Measurements from ENCODE around the gene CNTN5. TPM values are rescaled to one million over a fixed set of nuclear protein-coding genes. Genes with fewer than 3 reads are reported as not detected.

CNTN5 gene
- total RNA-seq, 4 donors from 2014 or later = not detected

DNA sequence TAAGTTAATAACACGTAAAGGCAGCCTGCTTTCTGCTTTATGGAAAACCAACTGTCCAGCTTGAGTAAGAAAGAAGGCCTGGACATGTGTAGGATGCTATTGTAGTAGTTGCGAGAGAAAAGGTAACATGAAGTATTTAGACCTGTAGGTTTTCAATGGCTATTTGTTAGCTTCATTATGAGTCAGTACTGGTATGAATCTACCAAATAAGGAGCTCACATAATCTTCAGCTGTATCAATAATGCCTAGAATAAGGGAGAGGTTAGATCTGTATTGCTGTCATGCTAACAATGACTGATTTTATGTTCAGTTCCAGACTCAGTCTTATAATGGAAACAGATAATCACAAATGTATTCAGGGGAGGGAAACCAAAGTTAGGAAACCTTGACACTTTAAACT is 550.3 kb downstream of the CNTN5 start:
- no peak for TF ChIP-seq EP300 (IDR thresholded peaks at IDR 0.05)
- WGBS = 44% methylated on average over 2 of the region's 2 CpGs
- no peak overlapping the region for H3K4me3 ChIP-seq
- no peak overlapping the region for H3K27ac ChIP-seq
- H3K36me3 ChIP-seq = no peaks in the 10 kb centered on the region
- H3K27me3 ChIP-seq = no peaks in the 10 kb centered on the region
- DNase-seq (ENCODE audit: low spot score in 2 of 2) = no peak
- no peaks in the 10 kb centered on the region for H3K9me3 ChIP-seq
- no peaks in the 10 kb centered on the region for H3K4me1 ChIP-seq

- TF ChIP-seq POLR2A (IDR thresholded peaks at IDR 0.05) = no peak
- no peak for TF ChIP-seq POLR2AphosphoS5 (IDR thresholded peaks at IDR 0.05)
- TF ChIP-seq EP300 (IDR thresholded peaks at IDR 0.05) = no peak
- TF ChIP-seq, protein P1, sequence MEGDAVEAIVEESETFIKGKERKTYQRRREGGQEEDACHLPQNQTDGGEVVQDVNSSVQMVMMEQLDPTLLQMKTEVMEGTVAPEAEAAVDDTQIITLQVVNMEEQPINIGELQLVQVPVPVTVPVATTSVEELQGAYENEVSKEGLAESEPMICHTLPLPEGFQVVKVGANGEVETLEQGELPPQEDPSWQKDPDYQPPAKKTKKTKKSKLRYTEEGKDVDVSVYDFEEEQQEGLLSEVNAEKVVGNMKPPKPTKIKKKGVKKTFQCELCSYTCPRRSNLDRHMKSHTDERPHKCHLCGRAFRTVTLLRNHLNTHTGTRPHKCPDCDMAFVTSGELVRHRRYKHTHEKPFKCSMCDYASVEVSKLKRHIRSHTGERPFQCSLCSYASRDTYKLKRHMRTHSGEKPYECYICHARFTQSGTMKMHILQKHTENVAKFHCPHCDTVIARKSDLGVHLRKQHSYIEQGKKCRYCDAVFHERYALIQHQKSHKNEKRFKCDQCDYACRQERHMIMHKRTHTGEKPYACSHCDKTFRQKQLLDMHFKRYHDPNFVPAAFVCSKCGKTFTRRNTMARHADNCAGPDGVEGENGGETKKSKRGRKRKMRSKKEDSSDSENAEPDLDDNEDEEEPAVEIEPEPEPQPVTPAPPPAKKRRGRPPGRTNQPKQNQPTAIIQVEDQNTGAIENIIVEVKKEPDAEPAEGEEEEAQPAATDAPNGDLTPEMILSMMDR (IDR thresholded peaks at IDR 0.05) = no peak
- H3K4me1 ChIP-seq = no peaks in the 10 kb centered on the region
- H3K27ac ChIP-seq = no peak overlapping the region
- H3K36me3 ChIP-seq = no peaks in the 10 kb centered on the region
- no peak overlapping the region for H3K4me3 ChIP-seq
- DNase-seq (ENCODE audit: low spot score in 2 of 2) = no peak
- no peaks in the 10 kb centered on the region for H3K27me3 ChIP-seq
- H3K9me3 ChIP-seq = no peaks in the 10 kb centered on the region
Measured at GRCh38 chr11:99584830-99585229, 564.1 kb downstream of the CNTN5 start.

GRCh38 chr11:99585606-99586005 is 564.9 kb downstream of the CNTN5 start:
- no peaks in the 10 kb centered on the region for H3K27me3 ChIP-seq
- H3K9me3 ChIP-seq = no peaks in the 10 kb centered on the region
- 41% methylated on average over 4 of the region's 4 CpGs for WGBS
- H3K4me1 ChIP-seq = no peaks in the 10 kb centered on the region
- no peak overlapping the region for H3K27ac ChIP-seq
- no peak for DNase-seq (ENCODE audit: low spot score in 2 of 2)
- H3K4me3 ChIP-seq = no peak overlapping the region
- TF ChIP-seq POLR2A (IDR thresholded peaks at IDR 0.05) = no peak
- H3K36me3 ChIP-seq = no peaks in the 10 kb centered on the region

GRCh38 chr11:99589771-99590170 is 569.0 kb downstream of the CNTN5 start:
- Histone ChIP-seq H3K36me3 (no peaks in the 10 kb centered on the region), H3K4me3 (no peak overlapping the region), H3K27ac (no peak overlapping the region), H3K27me3 (no peaks in the 10 kb centered on the region), H3K9me3 (no peaks in the 10 kb centered on the region), H3K4me1 (no peaks in the 10 kb centered on the region)
- WGBS = 76% methylated on average over 2 of the region's 2 CpGs
- no peak for DNase-seq (ENCODE audit: low spot score in 2 of 2)
- TF ChIP-seq, protein P1 (IDR thresholded peaks at IDR 0.05) = no peak
- TF ChIP-seq POLR2AphosphoS5 (IDR thresholded peaks at IDR 0.05) (no peak), POLR2A (IDR thresholded peaks at IDR 0.05) (no peak), EP300 (IDR thresholded peaks at IDR 0.05) (no peak)

- Histone ChIP-seq H3K36me3 (no peaks in the 10 kb centered on the region), H3K4me3 (no peak overlapping the region), H3K4me1 (no peaks in the 10 kb centered on the region), H3K27ac (no peak overlapping the region), H3K9me3 (no peaks in the 10 kb centered on the region), H3K27me3 (no peaks in the 10 kb centered on the region)
- DNase-seq (ENCODE audit: low spot score in 2 of 2) = no peak
- TF ChIP-seq POLR2AphosphoS5 (IDR thresholded peaks at IDR 0.05) = no peak
- TF ChIP-seq EP300 (IDR thresholded peaks at IDR 0.05) = no peak
- TF ChIP-seq, protein P1 (IDR thresholded peaks at IDR 0.05) = no peak
- no peak for TF ChIP-seq POLR2A (IDR thresholded peaks at IDR 0.05)
- 78% methylated on average over 4 of the region's 4 CpGs for WGBS
Measured at GRCh38 chr11:99592266-99592665, 571.5 kb downstream of the CNTN5 start.

- H3K27me3 ChIP-seq = no peaks in the 10 kb centered on the region
- DNase-seq (ENCODE audit: low spot score in 2 of 2) = no peak
- no peaks in the 10 kb centered on the region for H3K9me3 ChIP-seq
- H3K4me3 ChIP-seq = no peak overlapping the region
- 61% methylated on average over 1 of the region's 1 CpG for WGBS
- TF ChIP-seq EP300 (IDR thresholded peaks at IDR 0.05) (no peak), POLR2AphosphoS5 (IDR thresholded peaks at IDR 0.05) (no peak)
- TF ChIP-seq, protein P1 (IDR thresholded peaks at IDR 0.05) = no peak
- no peaks in the 10 kb centered on the region for H3K36me3 ChIP-seq
- no peak overlapping the region for H3K27ac ChIP-seq
- H3K4me1 ChIP-seq = no peaks in the 10 kb centered on the region
Measured at GRCh38 chr11:99593197-99593596, 572.4 kb downstream of the CNTN5 start.

Measured in suprapubic skin (tissue), 4 donors.